GM19395 (cell line): ENCODE measurements around the gene IQCN.

Experiments
- ATAC-seq: cut with Tn5 transposase; IDR thresholded peaks from one replicate; pipeline ENCODE4 v1.9.1; 2021; ENCODE audit warnings: mild to moderate bottlenecking, moderate library complexity; ENCODE audit not compliant: unreplicated experiment

The IQCN gene, protein sequence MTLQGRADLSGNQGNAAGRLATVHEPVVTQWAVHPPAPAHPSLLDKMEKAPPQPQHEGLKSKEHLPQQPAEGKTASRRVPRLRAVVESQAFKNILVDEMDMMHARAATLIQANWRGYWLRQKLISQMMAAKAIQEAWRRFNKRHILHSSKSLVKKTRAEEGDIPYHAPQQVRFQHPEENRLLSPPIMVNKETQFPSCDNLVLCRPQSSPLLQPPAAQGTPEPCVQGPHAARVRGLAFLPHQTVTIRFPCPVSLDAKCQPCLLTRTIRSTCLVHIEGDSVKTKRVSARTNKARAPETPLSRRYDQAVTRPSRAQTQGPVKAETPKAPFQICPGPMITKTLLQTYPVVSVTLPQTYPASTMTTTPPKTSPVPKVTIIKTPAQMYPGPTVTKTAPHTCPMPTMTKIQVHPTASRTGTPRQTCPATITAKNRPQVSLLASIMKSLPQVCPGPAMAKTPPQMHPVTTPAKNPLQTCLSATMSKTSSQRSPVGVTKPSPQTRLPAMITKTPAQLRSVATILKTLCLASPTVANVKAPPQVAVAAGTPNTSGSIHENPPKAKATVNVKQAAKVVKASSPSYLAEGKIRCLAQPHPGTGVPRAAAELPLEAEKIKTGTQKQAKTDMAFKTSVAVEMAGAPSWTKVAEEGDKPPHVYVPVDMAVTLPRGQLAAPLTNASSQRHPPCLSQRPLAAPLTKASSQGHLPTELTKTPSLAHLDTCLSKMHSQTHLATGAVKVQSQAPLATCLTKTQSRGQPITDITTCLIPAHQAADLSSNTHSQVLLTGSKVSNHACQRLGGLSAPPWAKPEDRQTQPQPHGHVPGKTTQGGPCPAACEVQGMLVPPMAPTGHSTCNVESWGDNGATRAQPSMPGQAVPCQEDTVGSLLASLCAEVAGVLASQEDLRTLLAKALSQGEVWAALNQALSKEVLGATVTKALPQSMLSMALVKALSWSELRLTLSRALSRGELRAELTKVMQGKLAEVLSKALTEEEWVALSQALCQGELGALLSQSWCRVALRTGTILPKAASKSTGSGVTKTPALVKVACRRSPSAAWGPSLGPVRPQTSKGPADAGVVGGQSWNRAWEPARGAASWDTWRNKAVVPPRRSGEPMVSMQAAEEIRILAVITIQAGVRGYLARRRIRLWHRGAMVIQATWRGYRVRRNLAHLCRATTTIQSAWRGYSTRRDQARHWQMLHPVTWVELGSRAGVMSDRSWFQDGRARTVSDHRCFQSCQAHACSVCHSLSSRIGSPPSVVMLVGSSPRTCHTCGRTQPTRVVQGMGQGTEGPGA (N-terminal part only)

GRCh38 chr19:18274219-18274780 lies at the start of gene IQCN:
IQCN (minus strand) TSS chr19:18274452; CDS start chr19:18269478, 4,974 bp downstream.
- no peak for ATAC-seq

GRCh38 chr19:18322759-18323460 lies 48.7 kb upstream of the IQCN start, which contains the start of gene LSM4:
LSM4 (minus strand) TSS chr19:18323076; CDS start chr19:18323020, 56 bp downstream.
- ATAC-seq: peak; percentile 86

DNA sequence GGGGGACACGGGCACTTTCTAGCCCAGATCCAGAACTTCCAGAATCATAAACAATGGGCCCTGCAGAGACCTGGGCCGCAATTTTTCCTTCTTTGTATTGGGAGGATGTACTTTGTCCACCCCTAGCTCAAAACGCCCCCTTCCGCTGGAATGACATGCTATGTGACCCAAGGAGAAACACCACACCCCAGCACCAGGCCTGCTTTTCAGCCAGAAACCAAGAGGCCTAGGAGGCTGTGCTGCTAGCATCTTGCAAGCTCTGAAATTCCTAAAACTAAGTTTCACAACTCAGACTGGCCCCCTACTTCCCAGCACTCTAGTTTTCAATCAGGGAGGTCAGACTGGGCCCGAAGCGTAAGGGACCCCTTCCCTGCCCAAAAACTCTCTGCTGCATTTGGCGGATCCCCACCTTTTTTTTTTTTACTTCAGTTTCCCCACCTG lies 48.1 kb upstream of the IQCN start:
- ATAC-seq: peak; percentile 8

DNA sequence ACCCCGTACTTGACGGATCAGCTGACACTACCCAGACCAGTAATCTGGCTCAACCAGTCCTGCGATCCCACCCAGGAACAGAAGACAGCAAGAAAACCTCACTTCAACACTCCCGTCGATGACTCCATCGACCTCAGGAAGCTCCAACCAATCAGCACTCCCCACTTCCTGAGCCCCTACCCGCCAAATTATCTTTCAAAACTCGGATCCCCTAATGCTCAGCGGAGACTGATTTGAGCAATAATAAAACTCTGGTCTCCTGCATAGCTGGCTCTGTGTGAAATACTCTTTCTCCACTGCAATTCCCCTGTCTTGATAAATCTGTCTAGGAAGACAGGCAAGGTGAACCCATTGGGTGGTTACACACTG lies 47.5 kb upstream of the IQCN start:
- ATAC-seq: no peak

DNA sequence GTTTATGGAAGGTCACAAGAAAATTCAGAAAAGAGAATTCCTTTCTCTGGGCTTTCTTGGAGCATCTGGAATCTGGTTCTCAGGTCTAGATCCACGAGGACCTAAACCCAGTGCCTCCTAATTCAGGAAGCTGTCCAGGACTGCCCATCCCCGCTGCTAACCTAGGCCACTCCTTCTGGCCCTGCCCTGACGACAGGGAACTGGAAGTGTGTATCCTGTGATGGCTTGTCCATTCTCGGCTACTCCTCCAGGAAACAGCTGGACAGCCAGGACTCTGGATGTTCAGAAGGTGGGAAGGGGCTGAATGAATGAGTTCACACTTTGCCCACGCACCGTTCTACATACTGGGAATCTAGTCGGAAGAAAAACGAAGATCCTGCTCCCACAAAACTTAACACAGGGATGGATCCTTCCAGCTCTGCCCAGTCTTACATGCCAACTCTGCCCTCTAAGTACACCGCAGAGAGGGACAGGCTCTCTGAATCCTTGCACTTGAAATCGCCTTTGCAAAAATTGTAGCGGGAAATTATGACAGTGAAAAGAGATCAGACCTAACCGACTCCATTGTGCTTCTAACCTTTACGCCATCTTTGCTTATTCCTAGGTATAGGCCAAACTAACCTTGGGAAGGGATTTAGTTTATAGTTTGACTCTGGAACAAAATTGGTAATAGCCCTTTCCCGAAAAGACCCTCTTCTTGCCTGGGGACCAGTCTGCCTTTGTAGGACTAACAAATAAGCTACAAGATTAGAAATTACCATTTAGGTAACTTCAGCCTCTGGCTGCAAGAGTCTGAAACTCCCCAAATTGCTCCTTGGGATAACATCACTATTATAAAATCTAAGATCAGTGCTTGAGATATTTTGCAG lies 46.8 kb upstream of the IQCN start:
- ATAC-seq: no peak

- no peak for ATAC-seq
Measured at GRCh38 chr19:18319591-18320135, 45.4 kb upstream of the IQCN start.

DNA sequence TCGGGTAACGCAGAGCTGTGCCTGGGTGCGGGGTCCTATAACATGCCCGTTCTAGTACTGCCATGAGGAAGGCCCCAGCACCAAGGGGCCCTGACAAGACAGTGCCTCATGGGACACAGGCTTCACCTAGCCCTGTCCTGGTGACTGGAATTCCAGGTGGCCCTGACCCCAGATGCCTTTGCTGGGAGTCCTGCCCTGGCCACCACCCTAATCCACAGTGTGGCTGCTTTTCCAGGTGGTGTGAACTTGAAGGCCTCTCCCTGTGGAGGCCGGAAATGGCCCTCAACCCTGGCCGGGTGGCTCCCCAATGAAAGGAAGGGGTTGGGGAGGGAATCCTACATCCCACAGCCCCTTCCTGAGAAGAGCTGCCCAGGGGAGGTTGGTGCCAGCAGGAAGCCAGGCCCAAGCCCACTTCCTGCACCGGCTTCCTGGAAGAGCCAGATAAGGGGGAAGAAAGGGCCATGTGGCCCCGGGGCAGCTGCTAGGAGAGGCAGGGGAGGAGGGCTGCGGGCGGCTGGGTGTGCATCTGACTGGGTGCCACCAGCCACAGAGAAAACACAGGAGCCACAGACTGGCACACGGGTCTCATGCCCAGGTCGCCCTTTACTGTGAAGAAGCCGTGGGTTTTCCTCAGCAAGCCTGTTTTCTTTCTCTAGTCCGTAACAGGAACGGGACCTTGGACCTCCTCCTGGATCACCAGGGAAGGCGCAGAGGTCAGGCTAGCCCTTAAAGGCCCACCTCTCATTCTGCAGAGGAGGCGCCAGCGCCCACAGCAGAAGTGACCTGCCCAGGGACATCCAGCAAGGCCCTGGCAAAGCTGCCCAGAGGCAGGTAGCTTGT lies 43.9 kb upstream of the IQCN start:
- no peak for ATAC-seq

DNA sequence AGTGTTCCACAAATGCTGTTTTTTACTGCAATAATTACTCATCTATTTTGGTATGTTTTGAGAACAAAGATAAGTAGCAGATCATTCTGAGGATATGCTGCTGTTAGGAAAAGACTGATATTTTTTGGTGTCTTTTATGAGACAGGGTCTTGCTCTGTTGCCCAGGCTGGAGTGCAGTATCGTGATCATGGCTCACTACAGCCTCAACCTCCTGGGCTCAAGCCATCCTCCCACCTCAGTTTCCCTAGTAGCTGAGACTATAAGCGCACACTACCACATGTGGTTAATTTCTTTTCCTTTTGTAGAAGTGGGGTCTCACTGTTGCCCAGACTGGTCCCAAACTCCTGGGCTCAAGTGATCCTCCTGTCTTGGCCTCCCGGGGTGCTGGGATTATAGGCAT lies 39.1 kb upstream of the IQCN start:
- ATAC-seq: no peak

- ATAC-seq: no peak
Measured at GRCh38 chr19:18312092-18312534, 37.9 kb upstream of the IQCN start.

GRCh38 chr19:18311502-18312091 lies 37.3 kb upstream of the IQCN start:
- ATAC-seq: no peak

DNA sequence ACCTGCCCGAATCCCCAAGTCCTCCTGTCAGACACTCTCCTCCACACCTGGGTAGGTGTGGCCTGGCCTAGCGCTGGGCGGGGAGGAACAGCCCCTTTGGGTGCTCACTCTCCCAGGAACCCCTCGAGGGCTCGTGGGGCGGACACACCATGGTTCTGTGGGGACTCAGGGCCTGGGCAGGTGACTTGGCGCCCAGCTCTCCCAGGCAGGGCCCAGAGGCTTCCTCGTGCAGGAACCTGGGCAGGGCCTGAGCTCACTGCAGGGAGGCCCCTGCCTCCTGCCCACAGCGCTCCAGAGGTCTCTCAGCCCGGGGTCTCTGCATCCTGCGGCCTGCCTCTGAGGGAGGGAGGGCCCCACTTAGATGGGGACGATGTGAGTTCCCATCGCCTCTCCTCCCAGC lies 36.7 kb upstream of the IQCN start:
- ATAC-seq: no peak

DNA sequence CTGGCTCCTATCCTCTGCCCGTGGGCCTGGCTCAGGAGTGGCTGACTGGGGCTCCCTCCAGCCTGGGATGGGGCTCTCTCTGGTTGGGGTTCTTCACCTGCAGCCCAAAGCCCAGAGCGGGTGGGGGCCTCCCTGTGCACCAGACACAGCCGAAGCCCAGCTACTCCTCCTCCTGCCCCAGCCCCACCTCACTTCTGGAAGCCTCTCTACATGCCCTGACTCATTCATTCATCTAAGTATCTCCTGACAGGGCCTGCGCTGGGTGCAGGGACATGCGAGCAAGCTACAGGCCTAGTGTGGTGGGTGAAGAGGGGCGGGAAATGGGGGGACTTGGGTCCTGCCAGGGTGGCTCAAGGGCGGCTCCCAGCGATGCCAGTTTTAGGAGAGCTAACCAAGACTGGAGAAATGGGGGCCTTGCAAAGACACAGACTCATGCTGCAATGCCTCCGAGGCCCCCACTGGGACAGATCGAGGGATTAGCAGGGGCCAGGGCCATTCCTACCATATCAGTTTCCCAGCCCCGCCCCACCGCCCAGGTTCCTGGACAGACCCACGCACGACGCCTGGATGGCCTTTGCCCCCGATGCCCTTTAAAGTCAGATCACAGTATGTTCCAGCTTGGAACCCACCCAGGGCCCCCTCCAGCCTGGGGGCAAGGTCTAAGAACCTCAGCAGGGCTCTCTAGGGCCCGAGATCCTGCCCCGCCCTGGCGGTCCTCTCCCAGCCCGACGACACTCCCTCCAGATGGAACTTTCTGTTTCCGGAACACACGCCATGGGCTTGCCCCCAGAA lies 36.1 kb upstream of the IQCN start:
- no peak for ATAC-seq

DNA sequence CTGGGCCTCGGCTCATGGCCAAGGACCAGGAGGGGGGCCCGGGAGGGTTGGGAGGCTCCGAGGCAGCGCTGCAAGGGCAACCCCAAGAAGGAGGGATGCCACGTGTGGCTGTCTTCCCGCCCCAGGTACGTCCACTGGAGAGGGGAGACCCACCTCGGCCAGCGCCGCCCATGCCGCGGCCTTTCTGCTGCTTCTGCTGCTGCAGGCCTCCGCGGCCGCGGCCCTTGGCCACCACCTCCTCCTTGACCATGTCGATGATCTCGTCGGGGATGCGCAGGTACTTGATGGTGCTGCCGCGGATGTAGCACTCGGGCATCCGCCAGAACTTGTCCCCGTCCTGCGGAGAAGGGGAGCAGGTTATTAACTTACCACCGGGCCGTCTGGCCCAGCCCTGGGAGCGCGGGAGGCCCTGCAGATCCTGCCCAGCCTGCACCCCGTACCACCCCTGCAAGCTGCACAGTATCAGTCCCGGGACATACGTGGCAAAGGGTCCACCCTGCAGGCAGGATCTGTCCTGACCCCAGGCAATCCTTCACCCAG lies 35.3 kb upstream of the IQCN start:
- ATAC-seq: no peak

DNA sequence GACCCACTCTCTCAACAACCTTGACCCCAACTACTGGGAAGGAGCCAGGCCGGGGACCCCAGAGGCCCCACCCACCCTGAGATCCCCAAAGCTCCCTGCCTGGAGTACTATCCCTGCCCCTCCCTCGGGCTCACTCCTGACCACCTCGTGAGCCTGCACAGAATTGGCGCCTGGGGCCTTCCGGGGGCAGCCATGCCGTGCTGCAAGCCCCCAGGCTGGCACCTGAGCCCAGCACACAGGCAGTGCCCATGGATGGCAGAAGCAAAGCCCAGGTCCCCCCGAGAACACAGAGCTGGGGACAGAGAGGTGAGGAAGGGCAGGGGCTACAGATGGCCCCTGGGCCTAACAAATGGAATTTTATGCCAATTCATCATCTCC lies 34.7 kb upstream of the IQCN start:
- ATAC-seq: no peak

- no peak for ATAC-seq
Measured at GRCh38 chr19:18308051-18308947, 34.0 kb upstream of the IQCN start.
